OCI-LY3 (cell line): ENCODE results near the gene CSTF3.

Source experiments
- CTCF ChIP-seq: fragments of 200-600, 300-600 bp; sonication (generic); IDR thresholded peaks from 2 replicates; pipeline ENCODE4 v1.5.1; 2014; ENCODE audit warnings: antibody characterized with exemption, low read length, low read depth
- EZH2phosphoT487 ChIP-seq: fragments of 200-600 bp; shearing (Covaris generic); IDR thresholded peaks from 2 replicates; pipeline ENCODE4 v1.6.1; 2018; ENCODE audit warnings: antibody characterized with exemption, mixed run types, low read depth

GRCh38 chr11:33191467-33191866 lies 30.2 kb upstream of the CSTF3 start:
- TF ChIP-seq CTCF (no peak), EZH2phosphoT487 (no peak)
